Left ventricle myocardium inferior (tissue), 1 donor: ENCODE data around the gene TBC1D19. TPM values are rescaled to one million over a fixed set of nuclear protein-coding genes. Genes with fewer than 3 reads are reported as not detected.
"Not testable (repeated sequence)": the region's sequence is repeated elsewhere in the genome, so short reads cannot be mapped to it uniquely, and the experiment has no call there.

Source experiments
- DNase-seq: peaks from one replicate; pipeline ENCODE4 v3.0.0-alpha.2; 2020
- H3K27ac ChIP-seq: fragments of 200-600 bp; replicated peaks from 2 replicates; pipeline ENCODE4 v1.8.0; 2021
- H3K27me3 ChIP-seq: fragments of 200-600 bp; 2 replicates; pipeline ENCODE4 v1.8.0; 2021; ENCODE audit warnings: low read depth
- H3K36me3 ChIP-seq: fragments of 200-600 bp; 2 replicates; pipeline ENCODE4 v1.8.0; 2021
- H3K4me1 ChIP-seq: fragments of 200-600 bp; 2 replicates; pipeline ENCODE4 v1.8.0; 2021
- H3K4me3 ChIP-seq: fragments of 200-600 bp; 2 replicates; pipeline ENCODE4 v1.8.0; 2021; ENCODE audit warnings: mild to moderate bottlenecking, moderate library complexity
- H3K9me3 ChIP-seq: fragments of 200-600 bp; replicated peaks from 2 replicates; pipeline ENCODE4 v1.8.0; 2021
- CTCF ChIP-seq: fragments of 200-600 bp; IDR thresholded peaks from 2 replicates; pipeline ENCODE4 v1.8.0; 2021; ENCODE audit warnings: antibody characterized with exemption, mild to moderate bottlenecking, borderline replicate concordance
- intact Hi-C: fragments of 100-400 bp; cut with micrococcal nuclease; formaldehyde crosslinking; loops from one replicate; pipeline ENCODE4 v1.11.0; 2022
- total RNA-seq: library from RNA; stranded (reverse); fragmentation: NEBNext Ultra II Directional; extraction: Animal tissue kit (Norgen Biotek cat#: 25700); gene quantifications from one replicate; pipeline ENCODE4 v1.2.1, GENCODE V29; 2021
- donor health status: DM: no; HTN: yes; CAD: no; lungs with severe emphysema.

TBC1D19 gene
- total RNA-seq, 1 donor from 2014 or later = 8.6 TPM

- no peak for TF ChIP-seq CTCF
- Histone ChIP-seq H3K4me3 (no peak overlapping the region), H3K36me3 (peaks cover 13% of the 10 kb centered on the region), H3K9me3 (peaks cover under 1% of the 10 kb centered on the region), H3K27ac (no peak overlapping the region), H3K27me3 (no peaks in the 10 kb centered on the region), H3K4me1 (no peaks in the 10 kb centered on the region)
- no peak for DNase-seq
- intact Hi-C loops = no loop called here
These were observed 39.0 kb downstream of the TBC1D19 start for GRCh38 chr4:26622913-26623312.

GRCh38 chr4:26626658-26627057 lies 42.8 kb downstream of the TBC1D19 start:
- DNase-seq, H3K27me3 ChIP-seq, H3K4me1 ChIP-seq, H3K36me3 ChIP-seq, H3K9me3 ChIP-seq, H3K27ac ChIP-seq, intact Hi-C loops, H3K4me3 ChIP-seq: not testable (repeated sequence)

GRCh38 chr4:26632916-26633315 lies 49.0 kb downstream of the TBC1D19 start:
- no peak for TF ChIP-seq CTCF
- H3K36me3 ChIP-seq = peaks cover 10% of the 10 kb centered on the region
- H3K4me3 ChIP-seq = no peak overlapping the region
- no peaks in the 10 kb centered on the region for H3K4me1 ChIP-seq
- peaks cover 4% of the 10 kb centered on the region for H3K9me3 ChIP-seq
- DNase-seq = no peak
- H3K27me3 ChIP-seq = no peaks in the 10 kb centered on the region
- intact Hi-C loops = no loop called here
- H3K27ac ChIP-seq = no peak overlapping the region

GRCh38 chr4:26634237-26634636 lies 50.4 kb downstream of the TBC1D19 start:
- DNase-seq = no peak
- Histone ChIP-seq H3K36me3 (peaks cover 22% of the 10 kb centered on the region), H3K4me1 (no peaks in the 10 kb centered on the region), H3K4me3 (no peak overlapping the region), H3K27me3 (no peaks in the 10 kb centered on the region), H3K27ac (no peak overlapping the region), H3K9me3 (no peaks in the 10 kb centered on the region)
- intact Hi-C loops = no loop called here
- no peak for TF ChIP-seq CTCF

- Histone ChIP-seq H3K27me3 (no peaks in the 10 kb centered on the region), H3K27ac (no peak overlapping the region), H3K4me1 (no peaks in the 10 kb centered on the region), H3K9me3 (no peaks in the 10 kb centered on the region), H3K36me3 (peaks cover 40% of the 10 kb centered on the region), H3K4me3 (no peak overlapping the region)
- no peak for DNase-seq
- intact Hi-C loops = no loop called here
- no peak for TF ChIP-seq CTCF
These were observed 52.6 kb downstream of the TBC1D19 start for GRCh38 chr4:26636458-26636857.

GRCh38 chr4:26640639-26641038 lies 56.8 kb downstream of the TBC1D19 start:
- H3K27ac ChIP-seq, H3K27me3 ChIP-seq, H3K4me3 ChIP-seq, intact Hi-C loops, DNase-seq, H3K9me3 ChIP-seq, H3K4me1 ChIP-seq: not testable (repeated sequence)
- H3K36me3 ChIP-seq = peaks cover 40% of the 10 kb centered on the region
